ENCODE data around the gene SCN9A. TPM values are rescaled to one million over a fixed set of nuclear protein-coding genes. Genes with fewer than 3 reads are reported as not detected.
A peak's percentile ranks its signal among the peaks of the same experiment; 100 is the strongest.

The SCN9A gene
- total and polyA plus RNA-seq, 9 of the 15 experiments (the other 6 are each of a cell fraction or from before 2014, with no cell fraction given) = 1.4 to 22.8 (median 7.1) TPM

- TF ChIP-seq MXI1 (IDR thresholded peaks at IDR 0.05; ENCODE audit: low read depth, low read length) = peak; percentile 84
- peak; percentile 84 for TF ChIP-seq MEIS2 (IDR thresholded peaks at IDR 0.05; ENCODE audit: partially characterized antibody)
- no peak for TF ChIP-seq ELF4 (CRISPR knock-in tag; IDR thresholded peaks at IDR 0.05)
- TF ChIP-seq RBFOX2 (IDR thresholded peaks at IDR 0.05; ENCODE audit: low read depth, low read length) = peak; percentile 52
- TF ChIP-seq ATF7 (IDR thresholded peaks at IDR 0.05) = peak; percentile 75
- TF ChIP-seq RUNX1 (IDR thresholded peaks at IDR 0.05; ENCODE audit: low read depth) = no peak
- TF ChIP-seq, protein P1, sequence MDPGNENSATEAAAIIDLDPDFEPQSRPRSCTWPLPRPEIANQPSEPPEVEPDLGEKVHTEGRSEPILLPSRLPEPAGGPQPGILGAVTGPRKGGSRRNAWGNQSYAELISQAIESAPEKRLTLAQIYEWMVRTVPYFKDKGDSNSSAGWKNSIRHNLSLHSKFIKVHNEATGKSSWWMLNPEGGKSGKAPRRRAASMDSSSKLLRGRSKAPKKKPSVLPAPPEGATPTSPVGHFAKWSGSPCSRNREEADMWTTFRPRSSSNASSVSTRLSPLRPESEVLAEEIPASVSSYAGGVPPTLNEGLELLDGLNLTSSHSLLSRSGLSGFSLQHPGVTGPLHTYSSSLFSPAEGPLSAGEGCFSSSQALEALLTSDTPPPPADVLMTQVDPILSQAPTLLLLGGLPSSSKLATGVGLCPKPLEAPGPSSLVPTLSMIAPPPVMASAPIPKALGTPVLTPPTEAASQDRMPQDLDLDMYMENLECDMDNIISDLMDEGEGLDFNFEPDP (CRISPR knock-in tag; IDR thresholded peaks at IDR 0.05) = peak; percentile 34; the same call in 1 of the 2 replicates
- TF ChIP-seq TEAD2 (tag; IDR thresholded peaks at IDR 0.05) = no peak
- no peak for TF ChIP-seq IRF2 (CRISPR knock-in tag; IDR thresholded peaks at IDR 0.05)
- TF ChIP-seq, protein P2, sequence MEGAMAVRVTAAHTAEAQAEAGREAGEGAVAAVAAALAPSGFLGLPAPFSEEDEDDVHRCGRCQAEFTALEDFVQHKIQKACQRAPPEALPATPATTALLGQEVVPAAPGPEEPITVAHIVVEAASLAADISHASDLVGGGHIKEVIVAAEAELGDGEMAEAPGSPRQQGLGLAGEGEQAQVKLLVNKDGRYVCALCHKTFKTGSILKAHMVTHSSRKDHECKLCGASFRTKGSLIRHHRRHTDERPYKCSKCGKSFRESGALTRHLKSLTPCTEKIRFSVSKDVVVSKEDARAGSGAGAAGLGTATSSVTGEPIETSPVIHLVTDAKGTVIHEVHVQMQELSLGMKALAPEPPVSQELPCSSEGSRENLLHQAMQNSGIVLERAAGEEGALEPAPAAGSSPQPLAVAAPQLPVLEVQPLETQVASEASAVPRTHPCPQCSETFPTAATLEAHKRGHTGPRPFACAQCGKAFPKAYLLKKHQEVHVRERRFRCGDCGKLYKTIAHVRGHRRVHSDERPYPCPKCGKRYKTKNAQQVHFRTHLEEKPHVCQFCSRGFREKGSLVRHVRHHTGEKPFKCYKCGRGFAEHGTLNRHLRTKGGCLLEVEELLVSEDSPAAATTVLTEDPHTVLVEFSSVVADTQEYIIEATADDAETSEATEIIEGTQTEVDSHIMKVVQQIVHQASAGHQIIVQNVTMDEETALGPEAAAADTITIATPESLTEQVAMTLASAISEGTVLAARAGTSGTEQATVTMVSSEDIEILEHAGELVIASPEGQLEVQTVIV (CRISPR knock-in tag; IDR thresholded peaks at IDR 0.05; ENCODE audit: borderline replicate concordance) = 0 out of 2 replicates have a peak, but pooled peaks have one; percentile 18
- TF ChIP-seq NFE2L1 (tag; IDR thresholded peaks at IDR 0.05; ENCODE audit: borderline replicate concordance, low read depth) = peak; percentile 96
- peak; percentile 77; the same call in 1 of the 2 replicates for TF ChIP-seq LEF1 (IDR thresholded peaks at IDR 0.05)
- TF ChIP-seq HIVEP1 (CRISPR knock-in tag; IDR thresholded peaks at IDR 0.05) = no peak
- peak; percentile 80 for TF ChIP-seq NFRKB (IDR thresholded peaks at IDR 0.05; ENCODE audit: low read depth)
- 0 out of 2 replicates have a peak, but pooled peaks have one; percentile 21 for TF ChIP-seq DEAF1 (CRISPR knock-in tag; IDR thresholded peaks at IDR 0.05)
- peak; percentile 99 for TF ChIP-seq BACH1 (tag; IDR thresholded peaks at IDR 0.05)
- TF ChIP-seq TEAD1 (CRISPR knock-in tag; IDR thresholded peaks at IDR 0.05) = 0 out of 4 replicates have a peak, but pooled peaks of 1 of the 2 experiments have one; percentile 16
- peak; percentile 33; the same call in 1 of the 2 replicates for TF ChIP-seq MBD2 (IDR thresholded peaks at IDR 0.05; ENCODE audit: borderline replicate concordance, low read depth)
- TF ChIP-seq PTRF (tag; IDR thresholded peaks at IDR 0.05) = peak; percentile 60; the same call in 1 of the 2 replicates
- TF ChIP-seq SOX6 (IDR thresholded peaks at IDR 0.05) = peak; percentile 89
- TF ChIP-seq SUPT5H (IDR thresholded peaks at IDR 0.05) = no peak
- no peak for TF ChIP-seq SIX5 (IDR thresholded peaks at IDR 0.05; ENCODE audit: borderline replicate concordance in 1 of 2, insufficient read depth in 1 of 2, low read depth in 1 of 2, low read length in 2 of 2)
These were observed 18.4 kb downstream of the SCN9A start (continued) for GRCh38 chr2:166357068-166357949.
